Right atrium auricular region (tissue), 2 donors: Measurements from ENCODE around the gene CRHBP. TPM values are rescaled to one million over a fixed set of nuclear protein-coding genes. Genes with fewer than 3 reads are reported as not detected.

Source experiments
- DNase-seq: peaks from one replicate; pipeline ENCODE4 v3.0.0-alpha.2; 2019; ENCODE audit warnings: low spot score
- H3K27ac ChIP-seq, 2 donors: fragments of 200-600 bp; sonication (generic); 1 replicate in 1 of 2; 2 replicates in 1 of 2; pipeline ENCODE4 v1.5.1; 2016 to 2019
- H3K27me3 ChIP-seq, 2 donors: fragments of 200-600 bp; sonication (generic); one replicate each; pipeline versions ENCODE4 v1.5.1 to v1.6.0; 2017 to 2019
- H3K36me3 ChIP-seq: fragments of 200-600 bp; sonication (generic); one replicate; pipeline ENCODE4 v1.5.1; 2016
- H3K4me1 ChIP-seq, 2 donors: fragments of 200-600 bp; sonication (generic); one replicate each; pipeline versions ENCODE4 v1.5.1 to v1.6.0; 2017 to 2019
- H3K4me3 ChIP-seq, 2 donors: fragments of 200-600 bp; sonication (generic); 1 replicate in 1 of 2; 2 replicates in 1 of 2; pipeline ENCODE4 v1.5.1; 2017 to 2019; ENCODE audit warnings: mild to moderate bottlenecking in 1 of 2, moderate library complexity in 1 of 2
- H3K9me3 ChIP-seq, 2 donors: fragments of 200-600 bp; sonication (generic); one replicate each; pipeline ENCODE4 v1.5.1; 2019
- CTCF ChIP-seq, 2 donors: fragments of 200-600 bp; sonication (generic); IDR thresholded peaks; one replicate each; pipeline ENCODE4 v1.5.1; 2019; ENCODE audit warnings: antibody characterized with exemption in 2 of 2
- total RNA-seq, 2 donors: library from RNA; depleted of rRNA; stranded (reverse); fragments of >200 nt; gene quantifications; one replicate each; pipeline ENCODE4 v1.1.0, GENCODE V29; 2016

The CRHBP gene
- total RNA-seq, 2 donors from 2014 or later, result 0.37 to 10.3 TPM

DNA sequence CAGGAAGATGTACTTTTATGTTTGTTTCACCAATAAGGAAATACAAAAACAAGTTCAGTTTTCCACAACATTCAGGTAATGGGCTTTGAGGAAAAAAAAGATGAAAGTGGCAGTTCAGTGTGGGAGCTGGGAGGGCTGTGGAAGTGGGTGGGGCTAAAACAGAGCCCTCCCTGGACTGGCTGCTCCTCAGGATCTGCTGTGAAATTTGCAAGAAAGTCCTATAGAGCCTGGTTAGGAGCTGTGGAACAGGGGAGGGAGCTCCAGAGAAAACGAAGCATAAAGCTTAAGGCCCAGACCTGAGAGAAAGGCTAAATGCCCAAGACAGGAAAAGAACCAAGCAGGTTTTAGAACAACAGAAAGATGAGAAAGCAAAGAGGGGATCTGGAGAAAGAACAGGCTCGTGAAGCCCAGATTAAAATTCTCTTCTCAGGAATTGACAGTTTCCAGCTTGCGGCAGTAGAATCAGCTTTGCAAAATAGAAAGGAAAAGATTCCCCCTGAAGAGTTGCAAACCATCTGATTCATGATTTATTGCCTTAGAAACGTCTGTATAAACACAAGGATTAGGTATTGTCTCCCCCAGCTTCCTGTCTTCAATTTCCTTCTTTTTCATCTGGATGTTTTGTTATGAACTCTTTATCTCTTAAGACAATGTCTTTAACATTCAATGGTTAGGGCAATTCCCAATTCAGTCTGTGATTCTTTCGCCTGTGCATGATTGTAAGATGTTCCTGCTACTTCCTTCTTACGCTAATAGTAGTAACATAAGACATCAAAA lies 26.3 kb upstream of the CRHBP start:
- no peak for DNase-seq
- no peaks in the 10 kb centered on the region for H3K36me3 ChIP-seq
- H3K9me3 ChIP-seq, result no peaks in the 10 kb centered on the region
- H3K27me3 ChIP-seq, result no peaks in the 10 kb centered on the region
- H3K27ac ChIP-seq, result no peak overlapping the region
- no peak overlapping the region for H3K4me3 ChIP-seq
- no peaks in the 10 kb centered on the region for H3K4me1 ChIP-seq
- no peak for TF ChIP-seq CTCF (IDR thresholded peaks at IDR 0.05)

DNA sequence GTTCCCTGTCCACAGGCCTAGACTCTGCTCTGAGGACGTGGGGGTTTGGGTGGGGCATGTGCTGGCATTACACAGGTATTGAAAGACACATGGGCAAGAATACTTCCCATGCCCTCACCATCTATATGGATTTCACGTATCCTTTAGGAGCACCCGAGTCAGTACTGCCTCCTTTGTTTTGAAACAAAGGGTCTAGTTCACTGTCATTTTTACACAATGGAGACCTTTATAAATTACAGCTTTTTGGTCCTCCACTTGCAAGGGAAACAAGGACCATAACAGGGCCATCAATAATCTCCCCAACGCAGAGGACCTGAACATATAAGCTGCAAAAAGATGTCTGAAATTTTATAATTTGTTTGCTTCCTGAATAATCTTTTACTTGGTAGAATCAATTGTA lies 24.9 kb upstream of the CRHBP start:
- Histone ChIP-seq H3K4me3 (no peak overlapping the region), H3K27ac (no peak overlapping the region), H3K36me3 (no peaks in the 10 kb centered on the region), H3K27me3 (no peaks in the 10 kb centered on the region), H3K9me3 (no peaks in the 10 kb centered on the region), H3K4me1 (no peaks in the 10 kb centered on the region)
- TF ChIP-seq CTCF (IDR thresholded peaks at IDR 0.05), result no peak
- DNase-seq, result no peak

- no peak for DNase-seq
- Histone ChIP-seq H3K27ac (no peak overlapping the region), H3K36me3 (no peaks in the 10 kb centered on the region), H3K27me3 (no peaks in the 10 kb centered on the region), H3K4me1 (no peaks in the 10 kb centered on the region), H3K4me3 (no peak overlapping the region), H3K9me3 (no peaks in the 10 kb centered on the region)
- TF ChIP-seq CTCF (IDR thresholded peaks at IDR 0.05), result no peak
Measured at GRCh38 chr5:76930083-76930482, 22.8 kb upstream of the CRHBP start.

DNA sequence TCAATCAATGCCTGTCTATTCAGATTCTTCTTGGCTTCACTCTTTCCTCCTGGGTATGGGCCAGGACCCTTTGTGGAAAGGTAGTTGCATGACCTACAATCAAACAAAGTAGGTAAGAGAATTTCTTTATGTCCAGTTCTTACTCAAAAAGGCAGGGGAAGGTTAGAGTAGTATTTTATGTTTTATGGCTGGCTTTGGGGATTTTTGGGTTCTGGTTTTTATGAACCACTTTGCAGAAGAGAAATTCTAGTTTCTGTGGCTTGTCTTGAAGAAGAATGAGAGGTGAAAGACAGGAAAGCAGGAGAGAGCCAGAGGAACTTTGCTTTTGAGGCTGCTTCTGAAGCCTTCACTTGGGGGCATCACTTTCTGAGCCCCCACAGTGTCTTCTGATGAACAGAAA lies 14.7 kb upstream of the CRHBP start:
- H3K27me3 ChIP-seq, result no peaks in the 10 kb centered on the region
- no peak overlapping the region for H3K27ac ChIP-seq
- no peaks in the 10 kb centered on the region for H3K4me1 ChIP-seq
- H3K9me3 ChIP-seq, result no peaks in the 10 kb centered on the region
- no peak for DNase-seq
- H3K4me3 ChIP-seq, result no peak overlapping the region
- TF ChIP-seq CTCF (IDR thresholded peaks at IDR 0.05), result no peak
- H3K36me3 ChIP-seq, result no peaks in the 10 kb centered on the region

- no peaks in the 10 kb centered on the region for H3K27me3 ChIP-seq
- H3K4me1 ChIP-seq, result no peaks in the 10 kb centered on the region
- H3K4me3 ChIP-seq, result no peak overlapping the region
- no peak overlapping the region for H3K27ac ChIP-seq
- no peak for DNase-seq
- no peaks in the 10 kb centered on the region for H3K36me3 ChIP-seq
- H3K9me3 ChIP-seq, result no peaks in the 10 kb centered on the region
- TF ChIP-seq CTCF (IDR thresholded peaks at IDR 0.05), result no peak
Measured at GRCh38 chr5:76941000-76941399, 11.8 kb upstream of the CRHBP start.

DNA sequence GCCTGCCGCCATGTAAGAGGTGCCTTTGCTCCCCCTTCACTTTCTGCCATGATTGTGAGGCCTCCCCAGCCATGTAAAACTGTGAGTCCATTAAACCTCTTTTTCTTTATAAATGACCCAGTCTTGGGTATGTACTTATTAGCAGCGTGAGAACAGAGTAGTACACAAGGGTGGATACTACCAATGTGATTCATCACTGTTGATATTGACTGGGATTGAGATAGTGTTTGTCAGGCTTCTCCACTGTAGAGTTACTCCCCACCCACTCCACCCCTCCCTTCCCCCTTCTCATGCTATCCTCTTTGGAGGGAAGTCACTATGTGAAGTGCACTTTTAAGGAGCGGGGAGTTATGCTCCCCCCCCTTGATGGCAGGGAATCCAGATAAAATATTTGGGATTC lies 11.4 kb upstream of the CRHBP start:
- Histone ChIP-seq H3K27ac (no peak overlapping the region), H3K27me3 (no peaks in the 10 kb centered on the region), H3K4me3 (no peak overlapping the region), H3K4me1 (no peaks in the 10 kb centered on the region), H3K36me3 (no peaks in the 10 kb centered on the region), H3K9me3 (no peaks in the 10 kb centered on the region)
- no peak for DNase-seq
- TF ChIP-seq CTCF (IDR thresholded peaks at IDR 0.05), result no peak
